GM12891 (cell line): Measurements from ENCODE around the gene COQ9.

ENCODE experiments used
- POLR2A ChIP-seq: IDR thresholded peaks from 2 replicates; pipeline ENCODE4 v1.6.1; 2011; ENCODE audit warnings: low read depth, low read length, control low read depth
- POLR2AphosphoS5 ChIP-seq: IDR thresholded peaks from 2 replicates; pipeline ENCODE4 v1.6.1; 2011; ENCODE audit warnings: low read depth, low read length, control low read depth
- POU2F2 ChIP-seq: IDR thresholded peaks from 2 replicates; pipeline ENCODE4 v1.6.1; 2011; ENCODE audit warnings: low read depth, mild to moderate bottlenecking, control low read depth, low read length, moderate library complexity
- TAF1 ChIP-seq: IDR thresholded peaks from 2 replicates; pipeline ENCODE4 v1.6.1; 2011; ENCODE audit warnings: low read depth, low read length, control low read depth

DNA sequence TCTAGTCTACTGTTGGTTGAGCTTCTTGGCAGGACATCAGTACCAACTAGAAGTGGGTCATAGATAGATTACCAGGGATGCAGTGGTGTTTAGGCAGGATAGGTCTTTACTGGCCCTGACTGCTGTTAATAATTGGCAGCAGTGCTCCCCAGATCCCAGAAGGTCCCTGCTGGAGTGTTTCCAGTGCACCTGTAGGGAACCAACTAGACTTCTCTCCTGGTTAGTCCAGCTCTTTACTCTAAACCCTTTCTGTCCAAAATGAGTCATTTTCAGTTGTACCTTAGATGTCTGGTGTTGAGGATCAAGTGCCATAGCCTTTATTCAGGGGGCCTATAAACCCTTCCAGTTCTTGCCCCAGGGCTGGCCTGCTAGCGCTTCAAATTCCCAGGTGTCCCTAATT, 23.9 kb downstream of the COQ9 start:
- TF ChIP-seq POLR2AphosphoS5 = no peak
- TF ChIP-seq TAF1 = no peak
- no peak for TF ChIP-seq POLR2A
- TF ChIP-seq POU2F2 = no peak
